Measurements from ENCODE around the gene SNX18.
"Not testable (repeated sequence)": the region's sequence is repeated elsewhere in the genome, so short reads cannot be mapped to it uniquely, and the experiment has no call there.

Gene SNX18

GRCh38 chr5:54520438-54520846 lies 2.9 kb downstream of the SNX18 start:
- DNase-seq: no peak

GRCh38 chr5:54520940-54521339 lies 3.4 kb downstream of the SNX18 start:
- no peak for DNase-seq

GRCh38 chr5:54521856-54522479 lies 4.4 kb downstream of the SNX18 start:
- no peak for DNase-seq

GRCh38 chr5:54523534-54523933 lies 6.0 kb downstream of the SNX18 start:
- no peak for DNase-seq

GRCh38 chr5:54524082-54524481 lies 6.5 kb downstream of the SNX18 start:
- no peak for DNase-seq

- no peak for DNase-seq
These were observed 7.1 kb downstream of the SNX18 start for GRCh38 chr5:54524704-54525103.

- DNase-seq: no peak
These were observed 7.7 kb downstream of the SNX18 start for GRCh38 chr5:54525261-54525660.

- DNase-seq: no peak
These were observed 8.1 kb downstream of the SNX18 start for GRCh38 chr5:54525692-54526091.

GRCh38 chr5:54526604-54527288 lies 9.2 kb downstream of the SNX18 start:
- DNase-seq: no peak

GRCh38 chr5:54528633-54529209 lies 11.2 kb downstream of the SNX18 start:
- DNase-seq: no peak

GRCh38 chr5:54529565-54529964 lies 12.0 kb downstream of the SNX18 start:
- DNase-seq: no peak

- DNase-seq: no peak
These were observed 14.0 kb downstream of the SNX18 start for GRCh38 chr5:54531546-54531945.

- no peak for DNase-seq
These were observed 16.1 kb downstream of the SNX18 start for GRCh38 chr5:54533541-54534190.

- DNase-seq: no peak
These were observed 16.8 kb downstream of the SNX18 start for GRCh38 chr5:54534191-54535004.

GRCh38 chr5:54535149-54535844 lies 17.7 kb downstream of the SNX18 start:
- DNase-seq: no peak

GRCh38 chr5:54536375-54536774 lies 18.8 kb downstream of the SNX18 start:
- not testable (repeated sequence) for DNase-seq

GRCh38 chr5:54536861-54537260 lies 19.3 kb downstream of the SNX18 start:
- not testable (repeated sequence) for DNase-seq

- no peak for DNase-seq
These were observed 20.2 kb downstream of the SNX18 start for GRCh38 chr5:54537725-54538124.

GRCh38 chr5:54538156-54538555 lies 20.6 kb downstream of the SNX18 start:
- DNase-seq: no peak

GRCh38 chr5:54539001-54539400 lies 21.4 kb downstream of the SNX18 start:
- DNase-seq: no peak

GRCh38 chr5:54540286-54540685 lies 22.7 kb downstream of the SNX18 start:
- no peak for DNase-seq

Measured in NCI-H2107 (cell line).